Stimulated activated effector memory CD8-positive, alpha-beta T cell treated with anti-CD3 and anti-CD28 coated beads, Interleukin-12 subunit alpha, Interleukin-12 subunit beta, amount 100 ng/mL, for 72 hours (primary cell): ENCODE results near the gene TNFRSF11A.

Experiments used
- ATAC-seq: fragments of 150-1000 bp; cut with Tn5 transposase; 2 replicates; pipeline ENCODE4 v1.10.0; 2021
- DNase-seq, 2 donors: peaks; one replicate each; pipeline ENCODE4 v3.0.0; 2021 to 2022; ENCODE audit warnings: low spot score in 2 of 2
- H3K27ac Mint-ChIP-seq: one replicate; pipeline ENCODE4 v1.8.0; 2022; ENCODE audit warnings: mild to moderate bottlenecking, mixed read lengths
- H3K36me3 Mint-ChIP-seq: one replicate; pipeline ENCODE4 v1.8.0; 2022; ENCODE audit warnings: mild to moderate bottlenecking, mixed read lengths
- H3K4me1 Mint-ChIP-seq: one replicate; pipeline ENCODE4 v1.8.0; 2022; ENCODE audit warnings: mixed read lengths
- H3K4me3 Mint-ChIP-seq: one replicate; pipeline ENCODE4 v1.8.0; 2022; ENCODE audit warnings: mild to moderate bottlenecking, mixed read lengths
- H3K9me3 Mint-ChIP-seq: one replicate; pipeline ENCODE4 v1.8.0; 2022; ENCODE audit warnings: mixed read lengths

Gene TNFRSF11A

DNA sequence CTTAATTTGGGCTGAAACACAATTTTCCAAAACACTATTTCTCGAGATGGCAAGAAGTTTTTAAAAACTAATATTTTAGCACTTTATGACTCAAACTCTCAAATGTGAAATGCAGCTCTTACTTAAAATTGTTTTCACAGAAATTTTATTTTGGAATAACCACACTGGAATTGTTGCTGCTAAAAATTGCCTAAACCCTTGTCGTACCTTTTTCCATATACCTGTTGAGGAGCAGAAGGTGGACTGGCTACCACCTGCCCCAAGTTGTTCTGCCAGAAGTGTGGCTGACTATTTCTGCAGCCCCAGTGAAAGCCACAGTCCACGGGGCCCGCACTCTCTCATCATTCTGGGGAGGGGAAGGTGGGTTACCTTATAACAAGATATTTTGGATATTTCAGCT is 23.4 kb downstream of the TNFRSF11A start:
- no peak for ATAC-seq
- H3K36me3 Mint-ChIP-seq = peaks cover 30% of the 10 kb centered on the region
- no peak overlapping the region for H3K4me3 Mint-ChIP-seq
- peaks cover 19% of the 10 kb centered on the region for H3K4me1 Mint-ChIP-seq
- no peak for DNase-seq
- no peak overlapping the region for H3K27ac Mint-ChIP-seq
- H3K9me3 Mint-ChIP-seq = no peaks in the 10 kb centered on the region

DNA sequence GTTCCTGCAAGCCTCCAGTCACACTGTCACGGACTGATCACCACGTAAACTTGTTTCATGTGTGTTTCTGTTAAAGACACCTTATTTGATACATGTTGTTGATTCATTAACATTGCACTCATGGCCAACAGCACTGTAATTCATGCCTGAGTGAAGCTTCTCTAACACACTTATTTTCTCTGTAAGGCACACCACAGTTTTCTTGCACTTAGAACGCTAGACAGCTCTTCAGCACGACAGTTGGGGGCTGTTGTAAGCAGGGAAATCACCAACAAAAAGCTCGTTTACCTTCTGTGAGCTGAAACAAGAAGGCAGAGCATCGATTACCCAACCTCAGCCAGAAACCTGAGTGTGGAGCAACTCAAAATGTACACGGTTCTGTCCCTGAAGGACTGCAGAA is 28.1 kb downstream of the TNFRSF11A start:
- Mint-ChIP-seq H3K4me1 (peaks cover 6% of the 10 kb centered on the region), H3K36me3 (peaks cover 34% of the 10 kb centered on the region), H3K27ac (no peak overlapping the region), H3K9me3 (no peaks in the 10 kb centered on the region), H3K4me3 (no peak overlapping the region)
- no peak for DNase-seq
- ATAC-seq = no peak

DNA sequence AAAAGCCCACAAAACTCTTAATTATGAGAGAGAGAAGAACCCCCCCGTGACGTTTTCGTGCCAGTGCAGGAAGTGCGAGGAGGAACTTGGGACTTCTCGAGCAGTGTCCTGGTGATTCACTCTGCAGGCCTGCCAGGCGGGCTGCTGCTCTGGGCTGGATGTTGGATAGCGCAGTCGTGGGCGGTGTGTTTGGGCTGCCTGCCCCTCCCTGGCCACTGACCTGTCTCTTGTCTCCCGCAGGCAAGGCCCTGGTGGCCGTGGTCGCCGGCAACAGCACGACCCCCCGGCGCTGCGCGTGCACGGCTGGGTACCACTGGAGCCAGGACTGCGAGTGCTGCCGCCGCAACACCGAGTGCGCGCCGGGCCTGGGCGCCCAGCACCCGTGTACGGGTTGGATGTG is 29.0 kb downstream of the TNFRSF11A start:
- peaks cover 36% of the 10 kb centered on the region for H3K36me3 Mint-ChIP-seq
- DNase-seq = no peak
- no peaks in the 10 kb centered on the region for H3K9me3 Mint-ChIP-seq
- peaks cover 6% of the 10 kb centered on the region for H3K4me1 Mint-ChIP-seq
- no peak for ATAC-seq
- H3K4me3 Mint-ChIP-seq = no peak overlapping the region
- H3K27ac Mint-ChIP-seq = no peak overlapping the region

DNA sequence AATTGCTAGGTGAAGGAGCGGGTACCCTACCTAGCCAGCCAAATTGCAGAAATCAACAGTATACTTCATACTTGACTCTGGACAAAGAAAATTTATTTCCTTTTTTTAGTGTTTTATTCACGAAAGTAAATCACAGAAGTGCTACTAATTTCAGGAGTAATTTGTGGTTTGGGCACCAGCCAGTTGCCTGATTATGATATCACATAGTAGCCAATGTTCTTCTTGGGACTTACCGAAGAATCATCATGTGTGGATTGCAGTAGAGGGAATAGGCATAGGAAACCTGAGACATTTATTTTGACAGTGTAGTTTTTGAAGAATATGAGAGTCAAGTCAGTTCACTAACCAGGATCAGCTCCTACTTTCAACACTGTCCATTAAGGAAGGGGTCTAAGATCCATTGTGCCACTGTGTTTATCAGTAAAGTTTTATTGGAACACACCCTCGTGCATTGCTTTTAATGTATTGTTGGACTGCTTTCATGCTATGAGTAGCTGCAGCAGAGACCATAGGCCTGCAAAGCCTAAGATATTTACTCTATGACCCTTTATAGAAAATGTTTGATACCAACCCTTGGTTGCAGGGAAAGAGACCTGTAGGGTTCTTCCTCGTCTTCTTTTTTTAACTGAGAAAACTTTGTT is 32.1 kb downstream of the TNFRSF11A start:
- no peak overlapping the region for H3K4me3 Mint-ChIP-seq
- H3K36me3 Mint-ChIP-seq = peaks cover 37% of the 10 kb centered on the region
- no peaks in the 10 kb centered on the region for H3K4me1 Mint-ChIP-seq
- no peak for DNase-seq
- no peaks in the 10 kb centered on the region for H3K9me3 Mint-ChIP-seq
- ATAC-seq = peak; percentile 51
- H3K27ac Mint-ChIP-seq = no peak overlapping the region

DNA sequence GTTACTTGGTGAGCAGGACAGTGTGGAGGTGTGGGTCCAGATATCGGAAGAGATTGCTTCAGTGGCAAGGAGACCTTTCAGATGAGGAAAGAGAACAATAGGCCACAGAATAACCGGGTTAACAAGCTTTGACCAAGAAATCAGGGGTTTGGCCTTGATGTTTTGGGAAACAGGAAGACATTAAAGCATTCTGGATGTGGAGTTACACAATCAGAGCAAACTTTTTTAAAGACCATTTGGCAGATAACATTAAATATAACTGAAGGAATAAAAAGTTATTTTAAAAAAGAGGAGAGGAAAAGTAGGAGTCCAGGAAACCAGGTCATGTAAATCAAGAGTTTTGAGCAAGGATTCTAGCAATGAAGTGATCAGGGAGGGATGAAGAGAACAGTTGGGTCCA is 35.7 kb downstream of the TNFRSF11A start:
- peaks cover 54% of the 10 kb centered on the region for H3K36me3 Mint-ChIP-seq
- no peak overlapping the region for H3K4me3 Mint-ChIP-seq
- ATAC-seq (no peak), DNase-seq (no peak)
- H3K9me3 Mint-ChIP-seq = no peaks in the 10 kb centered on the region
- H3K27ac Mint-ChIP-seq = no peak overlapping the region
- H3K4me1 Mint-ChIP-seq = peaks cover 7% of the 10 kb centered on the region

DNA sequence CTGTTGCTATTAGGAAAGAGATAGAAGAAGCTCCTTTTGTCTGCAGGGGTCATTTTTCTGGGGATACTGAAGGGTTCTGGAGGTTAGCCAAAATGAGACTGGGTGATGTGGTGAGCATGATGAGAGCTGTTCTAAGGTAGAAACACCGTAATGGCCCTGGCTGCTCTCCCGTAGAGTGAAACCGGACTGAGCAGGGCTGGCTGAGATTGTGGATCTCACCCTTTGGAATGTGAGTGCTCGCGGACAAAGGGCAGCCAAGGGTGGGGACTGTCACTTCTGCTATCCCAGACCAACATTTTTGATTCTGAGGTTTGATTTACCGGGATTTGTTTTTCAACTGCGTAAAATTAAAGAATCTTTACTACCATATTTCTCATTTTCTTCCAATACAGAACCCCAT is 36.2 kb downstream of the TNFRSF11A start:
- Mint-ChIP-seq H3K4me1 (peaks cover 12% of the 10 kb centered on the region), H3K4me3 (no peak overlapping the region), H3K36me3 (peaks cover 54% of the 10 kb centered on the region), H3K9me3 (no peaks in the 10 kb centered on the region), H3K27ac (no peak overlapping the region)
- no peak for DNase-seq
- no peak for ATAC-seq

DNA sequence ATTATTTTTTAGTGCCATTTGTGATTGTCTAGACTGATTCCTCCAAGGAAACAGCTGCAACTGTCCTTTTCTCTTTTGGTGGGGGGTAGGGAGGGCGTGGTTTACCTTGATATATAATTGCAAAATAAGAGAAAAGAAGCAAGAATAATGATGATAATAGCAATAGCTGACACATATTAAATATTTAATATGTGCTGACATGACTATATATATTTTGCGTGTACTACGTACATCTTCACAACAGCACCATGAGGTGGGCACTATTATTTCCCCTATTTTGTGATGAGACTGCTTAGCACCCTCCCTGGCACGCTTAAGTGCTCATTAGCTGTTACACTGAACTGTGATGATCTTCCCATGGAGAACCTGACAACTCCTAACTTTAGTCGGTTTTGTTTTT is 39.4 kb downstream of the TNFRSF11A start:
- peaks cover 61% of the 10 kb centered on the region for H3K36me3 Mint-ChIP-seq
- H3K4me1 Mint-ChIP-seq = peaks cover 32% of the 10 kb centered on the region
- DNase-seq (no peak), ATAC-seq (no peak)
- H3K4me3 Mint-ChIP-seq = no peak overlapping the region
- H3K27ac Mint-ChIP-seq = no peak overlapping the region
- H3K9me3 Mint-ChIP-seq = no peaks in the 10 kb centered on the region

DNA sequence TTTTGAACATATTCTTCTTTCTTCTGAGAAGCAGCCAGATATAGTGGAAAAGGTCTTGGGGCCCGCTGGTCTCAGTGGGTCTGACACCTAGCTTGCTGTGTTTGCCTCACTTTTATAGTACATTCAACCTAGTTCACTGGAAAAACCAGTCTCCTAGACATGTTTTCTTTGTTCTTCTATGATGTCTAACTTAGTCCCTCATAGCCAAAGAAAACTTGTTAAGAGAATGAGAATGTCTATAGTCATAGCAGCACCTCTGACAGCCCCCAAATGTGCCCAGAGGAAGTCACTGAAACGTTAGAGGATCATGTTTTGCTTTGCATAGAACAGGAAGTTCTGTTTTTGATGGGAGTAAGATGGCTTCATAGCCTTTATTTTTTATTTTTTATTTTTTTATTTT is 40.3 kb downstream of the TNFRSF11A start:
- Mint-ChIP-seq H3K27ac (peak overlapping the region; percentile 52), H3K36me3 (peaks cover 54% of the 10 kb centered on the region)
- DNase-seq = no peak

DNA sequence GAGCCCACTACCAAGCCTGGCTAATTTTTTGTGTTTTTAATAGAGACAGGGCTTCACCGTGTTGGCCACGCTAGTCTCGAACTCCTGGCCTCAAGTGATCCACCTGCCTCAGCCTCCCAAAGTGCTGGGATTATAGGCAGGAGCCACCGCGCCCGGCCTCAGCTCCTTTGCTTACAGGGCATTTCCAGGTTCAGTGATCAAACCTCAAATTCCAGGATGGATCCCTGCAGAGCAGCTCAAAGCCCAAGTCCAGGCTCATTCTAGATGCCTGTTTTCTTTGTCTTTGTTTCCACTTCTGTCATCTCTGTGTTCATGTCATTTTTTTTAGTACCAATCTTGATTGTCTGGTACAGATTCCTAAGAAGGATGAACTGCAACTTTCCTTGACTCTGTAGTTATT is 41.9 kb downstream of the TNFRSF11A start:
- Mint-ChIP-seq H3K4me1 (peaks cover 51% of the 10 kb centered on the region), H3K4me3 (no peak overlapping the region), H3K36me3 (peaks cover 58% of the 10 kb centered on the region), H3K9me3 (no peaks in the 10 kb centered on the region), H3K27ac (peak overlapping the region; percentile 23)
- ATAC-seq (no peak), DNase-seq (no peak)

More for the DNA sequence above, 40.3 kb downstream of the TNFRSF11A start:
- Mint-ChIP-seq H3K9me3 (no peaks in the 10 kb centered on the region), H3K4me1 (peaks cover 35% of the 10 kb centered on the region), H3K4me3 (no peak overlapping the region)
- ATAC-seq = peak; percentile 83

DNA sequence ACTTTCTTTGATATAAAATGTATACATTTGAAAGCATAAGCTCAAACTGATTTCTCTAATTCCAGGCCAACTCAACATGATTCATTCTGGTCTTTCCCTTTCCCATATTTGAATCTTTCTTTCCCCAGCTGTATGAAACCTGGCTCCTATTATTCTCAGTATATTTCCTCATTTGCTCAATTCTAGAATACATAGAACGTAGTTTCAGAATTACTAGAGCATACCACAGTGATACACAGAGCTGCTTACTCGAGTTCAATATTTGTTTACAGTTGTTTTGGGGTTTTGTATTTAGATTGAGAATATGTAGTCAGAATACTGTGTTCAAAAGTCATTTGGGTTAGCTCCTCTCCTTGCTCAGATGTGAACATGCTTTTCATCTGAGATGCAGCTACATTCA is 43.0 kb downstream of the TNFRSF11A start:
- H3K27ac Mint-ChIP-seq = peak overlapping the region; percentile 63
- no peaks in the 10 kb centered on the region for H3K9me3 Mint-ChIP-seq
- ATAC-seq (peak; percentile 88), DNase-seq (no peak)
- peaks cover 48% of the 10 kb centered on the region for H3K36me3 Mint-ChIP-seq
- H3K4me3 Mint-ChIP-seq = peak overlapping the region; percentile 38
- H3K4me1 Mint-ChIP-seq = peaks cover 58% of the 10 kb centered on the region

DNA sequence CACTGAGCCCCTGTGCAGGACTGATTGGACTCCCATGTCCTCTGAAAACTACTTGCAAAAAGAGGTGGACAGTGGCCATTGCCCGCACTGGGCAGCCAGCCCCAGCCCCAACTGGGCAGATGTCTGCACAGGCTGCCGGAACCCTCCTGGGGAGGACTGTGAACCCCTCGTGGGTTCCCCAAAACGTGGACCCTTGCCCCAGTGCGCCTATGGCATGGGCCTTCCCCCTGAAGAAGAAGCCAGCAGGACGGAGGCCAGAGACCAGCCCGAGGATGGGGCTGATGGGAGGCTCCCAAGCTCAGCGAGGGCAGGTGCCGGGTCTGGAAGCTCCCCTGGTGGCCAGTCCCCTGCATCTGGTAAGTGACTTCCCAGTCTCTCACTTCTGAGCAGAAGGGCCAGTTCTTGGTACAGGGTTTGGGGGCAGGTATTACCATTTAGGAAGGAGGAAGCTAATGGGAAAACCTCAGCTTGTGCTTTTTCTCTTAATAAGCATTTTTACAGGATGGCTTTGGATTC is 44.1 kb downstream of the TNFRSF11A start:
- DNase-seq (no peak), ATAC-seq (no peak)
- Mint-ChIP-seq H3K36me3 (peaks cover 39% of the 10 kb centered on the region), H3K27ac (no peak overlapping the region), H3K9me3 (no peaks in the 10 kb centered on the region), H3K4me1 (peaks cover 62% of the 10 kb centered on the region), H3K4me3 (no peak overlapping the region)

DNA sequence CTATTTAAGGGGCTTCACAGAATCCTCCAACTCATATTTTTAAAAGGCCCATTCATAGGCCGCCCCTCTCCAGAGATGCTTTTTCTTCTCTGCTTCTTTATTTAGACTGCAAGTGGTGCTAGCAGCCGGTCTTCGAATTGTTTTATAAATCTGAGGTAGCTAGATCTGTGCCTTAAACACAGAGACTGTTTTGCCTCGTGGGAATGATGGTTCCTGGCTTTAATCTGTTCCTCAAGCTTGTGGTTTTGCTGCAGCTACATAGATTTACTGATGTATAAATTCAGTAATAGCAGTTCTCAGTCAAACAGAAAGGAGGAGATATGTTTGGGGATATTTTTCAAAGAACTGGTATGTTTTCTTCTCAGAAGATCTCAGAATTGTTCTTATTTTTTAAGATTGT is 45.3 kb downstream of the TNFRSF11A start:
- Mint-ChIP-seq H3K27ac (peak overlapping the region; percentile 50), H3K36me3 (peaks cover 39% of the 10 kb centered on the region), H3K9me3 (no peaks in the 10 kb centered on the region), H3K4me1 (peaks cover 61% of the 10 kb centered on the region), H3K4me3 (peak overlapping the region; percentile 55)
- DNase-seq (no peak), ATAC-seq (peak; percentile 35)

DNA sequence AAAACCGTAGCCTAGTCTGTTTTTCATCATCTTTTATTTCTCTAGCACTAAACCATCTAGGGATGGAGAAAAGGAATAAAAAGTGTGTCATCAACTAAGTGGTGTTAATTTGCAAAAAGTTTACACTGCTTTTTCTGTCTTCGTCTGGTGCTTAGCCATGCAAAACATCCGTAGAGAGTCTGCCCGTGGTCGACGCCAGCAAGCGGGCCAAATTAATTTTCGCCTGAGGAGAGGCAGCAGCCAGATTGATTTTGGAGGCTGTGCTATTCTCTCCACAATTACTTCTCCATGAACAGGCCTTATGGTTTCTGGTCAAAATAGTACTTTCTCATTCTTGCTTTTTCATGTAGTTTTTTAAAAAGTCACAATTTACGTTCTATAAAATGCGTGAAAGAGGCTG is 46.3 kb downstream of the TNFRSF11A start:
- peak overlapping the region; percentile 55 for H3K4me3 Mint-ChIP-seq
- ATAC-seq (no peak), DNase-seq (no peak)
- peaks cover 47% of the 10 kb centered on the region for H3K36me3 Mint-ChIP-seq
- peaks cover 54% of the 10 kb centered on the region for H3K4me1 Mint-ChIP-seq
- H3K9me3 Mint-ChIP-seq = no peaks in the 10 kb centered on the region
- H3K27ac Mint-ChIP-seq = peak overlapping the region; percentile 50

DNA sequence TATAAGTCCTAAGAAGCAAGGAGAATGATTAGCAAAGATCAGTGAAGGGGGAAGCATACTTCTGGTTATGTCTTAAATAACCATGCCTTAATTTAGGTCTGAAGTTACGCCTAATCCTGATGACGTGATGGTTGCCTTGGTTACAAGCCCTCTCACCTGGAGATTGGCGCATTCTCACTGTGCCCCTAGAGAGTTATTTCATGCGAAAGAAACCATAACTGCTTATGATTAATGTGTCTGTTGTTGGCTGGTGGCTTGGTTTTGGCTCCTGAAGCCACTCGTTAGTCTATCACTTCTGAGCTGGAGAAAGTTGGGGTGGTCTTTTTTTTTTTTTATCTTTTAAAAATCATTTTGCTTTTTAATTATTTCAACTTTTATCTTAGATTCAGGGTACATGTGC is 47.0 kb downstream of the TNFRSF11A start:
- Mint-ChIP-seq H3K27ac (peak overlapping the region; percentile 23), H3K9me3 (no peaks in the 10 kb centered on the region), H3K4me3 (no peak overlapping the region), H3K4me1 (peaks cover 50% of the 10 kb centered on the region), H3K36me3 (peaks cover 40% of the 10 kb centered on the region)
- no peak for DNase-seq
- no peak for ATAC-seq

DNA sequence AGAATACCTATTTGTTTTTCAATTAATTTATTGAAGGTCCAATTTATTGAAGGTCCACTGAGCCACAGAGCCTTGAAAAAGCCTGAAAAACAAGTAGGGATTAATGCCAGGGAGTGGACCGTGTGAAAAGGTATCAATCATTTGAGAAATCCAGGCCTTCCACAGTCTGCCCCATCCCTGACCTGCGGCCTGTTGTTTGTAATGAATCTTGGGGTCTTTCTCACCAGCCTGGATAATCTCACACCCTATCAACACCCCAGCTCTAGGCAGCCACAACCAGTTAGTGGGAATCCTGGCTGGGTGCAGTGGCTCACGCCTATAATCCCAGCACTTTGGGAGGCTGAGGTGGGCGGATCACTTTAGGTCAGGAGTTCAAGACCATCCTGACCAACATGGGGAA is 47.8 kb downstream of the TNFRSF11A start:
- Mint-ChIP-seq H3K4me3 (no peak overlapping the region), H3K4me1 (peaks cover 44% of the 10 kb centered on the region), H3K27ac (peak overlapping the region; percentile 23), H3K36me3 (peaks cover 32% of the 10 kb centered on the region), H3K9me3 (no peaks in the 10 kb centered on the region)
- ATAC-seq (no peak), DNase-seq (no peak)

DNA sequence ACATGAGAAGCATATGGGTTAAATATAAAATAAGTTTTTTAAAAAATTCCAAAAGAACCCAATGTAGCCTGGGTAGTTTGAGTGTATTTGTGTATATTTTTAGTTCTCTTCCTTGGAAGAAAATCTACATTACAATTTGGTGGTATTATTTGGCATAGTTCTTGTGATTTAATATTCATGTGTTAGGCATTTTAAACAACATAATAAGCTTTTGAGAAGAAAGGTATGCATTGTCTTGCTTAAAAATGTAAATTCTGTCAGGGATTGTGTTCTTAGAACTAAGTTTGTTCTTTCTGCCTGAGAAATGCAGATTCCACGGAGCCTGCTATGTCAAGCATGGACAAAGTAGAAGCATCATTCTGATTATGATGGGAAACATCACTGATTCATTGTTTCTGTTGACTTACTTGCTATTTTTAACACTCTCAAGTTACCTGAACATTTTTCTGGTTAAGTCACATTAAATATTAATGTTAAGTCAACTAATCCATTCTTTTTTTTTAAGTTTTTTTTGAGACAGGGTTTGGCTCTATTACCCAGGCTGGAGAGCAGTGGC is 49.4 kb downstream of the TNFRSF11A start:
- H3K27ac Mint-ChIP-seq = no peak overlapping the region
- H3K9me3 Mint-ChIP-seq = no peaks in the 10 kb centered on the region
- DNase-seq = no peak
- no peak for ATAC-seq
- H3K4me1 Mint-ChIP-seq = peaks cover 46% of the 10 kb centered on the region
- peaks cover 30% of the 10 kb centered on the region for H3K36me3 Mint-ChIP-seq
- H3K4me3 Mint-ChIP-seq = no peak overlapping the region
